Gastroesophageal sphincter (tissue), 4 donors: ENCODE data around the gene ZNF860. TPM values are rescaled to one million over a fixed set of nuclear protein-coding genes. Genes with fewer than 3 reads are reported as not detected.

ENCODE experiments used
- ATAC-seq: fragments of 150-250 bp; one replicate; pipeline ENCODE4 v1.9.1; 2016; ENCODE audit warnings: mild to moderate bottlenecking, moderate library complexity
- H3K27ac ChIP-seq, 4 donors: fragments of 200-600 bp; sonication (generic) in 3 of 4; 1 replicate in 3 of 4; 2 replicates in 1 of 4; pipeline ENCODE4 v1.5.1; 2016 to 2019
- H3K27me3 ChIP-seq: fragments of 200-600 bp; sonication (generic); one replicate; pipeline ENCODE4 v1.5.1; 2019
- H3K36me3 ChIP-seq, 2 donors: fragments of 200-600 bp; sonication (generic); one replicate each; pipeline ENCODE4 v1.5.1; 2019; ENCODE audit warnings: control low read depth in 1 of 2
- H3K4me1 ChIP-seq, 3 donors: fragments of 200-600 bp; sonication (generic); 1 replicate in 2 of 3; 2 replicates in 1 of 3; pipeline ENCODE4 v1.5.1; 2016 to 2019; ENCODE audit warnings: control low read depth in 2 of 3
- H3K4me3 ChIP-seq, 2 donors: fragments of 200-600 bp; sonication (generic); one replicate each; pipeline ENCODE4 v1.5.1; 2019; ENCODE audit warnings: mild to moderate bottlenecking in 1 of 2, moderate library complexity in 1 of 2
- H3K9me3 ChIP-seq, 3 donors: fragments of 200-600 bp; sonication (generic); one replicate each; pipeline ENCODE4 v1.5.1; 2017 to 2019; ENCODE audit warnings: control low read depth in 2 of 3
- CTCF ChIP-seq, 4 experiments: fragments of 200-600 bp in 2 of 4; fragments of 450-650 bp in 2 of 4; sonication (generic) in 1 of 4; IDR thresholded peaks; one replicate each; pipeline ENCODE4 v1.5.1; 2017 to 2019; ENCODE audit warnings: antibody characterized with exemption in 4 of 4, mild to moderate bottlenecking in 2 of 4, moderate library complexity in 2 of 4
- EP300 ChIP-seq: sonication (generic); formaldehyde crosslinking; IDR thresholded peaks from one replicate; pipeline ENCODE4 v1.6.1; 2017; ENCODE audit warnings: antibody characterized with exemption, mild to moderate bottlenecking
- POLR2A ChIP-seq, 2 donors: fragments of 450-650 bp; IDR thresholded peaks; one replicate each; pipeline ENCODE4 v1.6.1; 2017; ENCODE audit warnings: antibody characterized with exemption in 2 of 2, mild to moderate bottlenecking in 2 of 2, moderate library complexity in 1 of 2
- POLR2AphosphoS5 ChIP-seq: sonication (generic); formaldehyde crosslinking; IDR thresholded peaks from one replicate; pipeline ENCODE4 v1.6.1; 2017; ENCODE audit warnings: antibody characterized with exemption
- WGBS, 2 donors: methylation state at CpG; one replicate each; pipeline ENCODE4 v1.1.5; 2018; ENCODE audit warnings: low coverage in 1 of 2; 5-methylcytosine and 5-hydroxymethylcytosine counted together
- total RNA-seq, 4 donors: library from RNA; depleted of rRNA; stranded (reverse); fragments of >200 nt; gene quantifications; one replicate each; pipeline ENCODE4 v1.1.0, GENCODE V29; 2016

The ZNF860 gene
- total RNA-seq, 4 donors from 2014 or later: 0.08 to 0.96 (median 0.36) TPM

GRCh38 chr3:31973837-31974236, 7.7 kb upstream of the ZNF860 start:
- H3K4me3 ChIP-seq: no peak overlapping the region
- H3K27ac ChIP-seq: no peak overlapping the region
- H3K36me3 ChIP-seq: no peaks in the 10 kb centered on the region
- no peaks in the 10 kb centered on the region for H3K4me1 ChIP-seq
- H3K27me3 ChIP-seq: no peaks in the 10 kb centered on the region
- no peak for ATAC-seq
- 81 to 91% methylated on average over 3 to 5 of the region's 5 CpGs for WGBS, 2 donors
- no peaks in the 10 kb centered on the region for H3K9me3 ChIP-seq
- no peak for TF ChIP-seq POLR2AphosphoS5
- TF ChIP-seq EP300: no peak
- TF ChIP-seq CTCF (IDR thresholded peaks at IDR 0.05): no peak
- no peak for TF ChIP-seq POLR2A (IDR thresholded peaks at IDR 0.05)

- Histone ChIP-seq H3K9me3 (no peaks in the 10 kb centered on the region), H3K4me1 (peaks cover 0 to 3% (median 0%) of the 10 kb centered on the region in 3 donors), H3K36me3 (no peaks in the 10 kb centered on the region), H3K4me3 (no peak overlapping the region), H3K27ac (no peak overlapping the region), H3K27me3 (no peaks in the 10 kb centered on the region)
- no peak for ATAC-seq
- TF ChIP-seq POLR2AphosphoS5: no peak
- no peak for TF ChIP-seq POLR2A (IDR thresholded peaks at IDR 0.05)
- TF ChIP-seq CTCF (IDR thresholded peaks at IDR 0.05): no peak
- TF ChIP-seq EP300: no peak
- WGBS, 2 donors: 78 to 96% methylated on average over 2 to 5 of the region's 5 CpGs
Measured at GRCh38 chr3:31974471-31974870, 7.1 kb upstream of the ZNF860 start.

- WGBS, 2 donors: 52 to 67% methylated on average over 5 of the region's 5 CpGs
- H3K4me3 ChIP-seq: no peak overlapping the region
- no peaks in the 10 kb centered on the region for H3K27me3 ChIP-seq
- TF ChIP-seq CTCF (IDR thresholded peaks at IDR 0.05) (no peak), EP300 (no peak), POLR2A (IDR thresholded peaks at IDR 0.05) (no peak), POLR2AphosphoS5 (no peak)
- H3K27ac ChIP-seq: no peak overlapping the region
- ATAC-seq: no peak
- H3K4me1 ChIP-seq: peaks cover 0 to 8% (median 2%) of the 10 kb centered on the region in 3 donors
- H3K36me3 ChIP-seq: no peaks in the 10 kb centered on the region
- H3K9me3 ChIP-seq: no peaks in the 10 kb centered on the region
Measured at GRCh38 chr3:31974964-31975363, 6.6 kb upstream of the ZNF860 start.

- TF ChIP-seq EP300 (no peak), POLR2A (IDR thresholded peaks at IDR 0.05) (no peak), POLR2AphosphoS5 (no peak)
- Histone ChIP-seq H3K4me1 (peaks cover 0 to 15% (median 3%) of the 10 kb centered on the region in 3 donors), H3K9me3 (no peaks in the 10 kb centered on the region), H3K27me3 (no peaks in the 10 kb centered on the region), H3K36me3 (no peaks in the 10 kb centered on the region), H3K27ac (no peak overlapping the region), H3K4me3 (no peak overlapping the region)
- no peak for ATAC-seq
- 90 to 94% methylated on average over 2 of the region's 2 CpGs for WGBS, 2 donors
Measured at GRCh38 chr3:31976302-31976701, 5.2 kb upstream of the ZNF860 start.

GRCh38 chr3:31977736-31978135, 3.8 kb upstream of the ZNF860 start:
- Histone ChIP-seq H3K4me1 (peaks cover 0 to 21% (median 8%) of the 10 kb centered on the region in 3 donors), H3K27ac (no peak overlapping the region), H3K36me3 (no peaks in the 10 kb centered on the region), H3K4me3 (no peak overlapping the region), H3K9me3 (no peaks in the 10 kb centered on the region), H3K27me3 (no peaks in the 10 kb centered on the region)
- 74 to 86% methylated on average over 2 of the region's 2 CpGs for WGBS, 2 donors
- ATAC-seq: no peak
- no peak for TF ChIP-seq EP300
- no peak for TF ChIP-seq CTCF (IDR thresholded peaks at IDR 0.05)
- no peak for TF ChIP-seq POLR2AphosphoS5
- no peak for TF ChIP-seq POLR2A (IDR thresholded peaks at IDR 0.05)
